ENCODE measurements around the gene LRRC74B. TPM values are rescaled to one million over a fixed set of nuclear protein-coding genes. Genes with fewer than 3 reads are reported as not detected.
A peak's percentile ranks its signal among the peaks of the same experiment; 100 is the strongest.
"Not testable (repeated sequence)": the region's sequence is repeated elsewhere in the genome, so short reads cannot be mapped to it uniquely, and the experiment has no call there.

Gene LRRC74B
- total RNA-seq, 4 donors from 2014 or later, result not detected

- Histone ChIP-seq H3K4me1 (peaks cover 10 to 19% (median 16%) of the 10 kb centered on the region in 4 donors), H3K36me3 (no peaks in the 10 kb centered on the region), H3K27me3 (peaks cover 0 to 52% (median 0%) of the 10 kb centered on the region in 4 donors), H3K9me3 (no peaks in the 10 kb centered on the region), H3K4me3 (peak overlapping the region in 2 of 4 donors; percentile 42 to 51), H3K27ac (replicated peaks in 1 of 4) (no peak overlapping the region)
- intact Hi-C loops (cut with DNase I), result no loop called here
- DNase-seq (ENCODE audit: extremely low spot score), result no peak
- 82% methylated on average over 9 of the region's 12 CpGs for WGBS
- no peak for TF ChIP-seq CTCF (IDR thresholded peaks at IDR 0.05)
- no peak for TF ChIP-seq POLR2A (IDR thresholded peaks at IDR 0.05; ENCODE audit: low read depth)
- no peak for TF ChIP-seq EP300 (IDR thresholded peaks at IDR 0.05)
- TF ChIP-seq POLR2AphosphoS5 (IDR thresholded peaks at IDR 0.05), result no peak
These were observed 12.7 kb upstream of the LRRC74B start for GRCh38 chr22:21032868-21033688.

- DNase-seq (ENCODE audit: extremely low spot score), result no peak
- Histone ChIP-seq H3K27me3 (peaks cover 0 to 45% (median 0%) of the 10 kb centered on the region in 4 donors), H3K4me1 (peaks cover 10 to 24% (median 19%) of the 10 kb centered on the region in 4 donors), H3K36me3 (no peaks in the 10 kb centered on the region), H3K9me3 (no peaks in the 10 kb centered on the region), H3K27ac (replicated peaks in 1 of 4) (no peak overlapping the region), H3K4me3 (no peak overlapping the region)
- intact Hi-C loops (cut with DNase I), result no loop called here
- no peak for TF ChIP-seq CTCF (IDR thresholded peaks at IDR 0.05)
- TF ChIP-seq POLR2A (IDR thresholded peaks at IDR 0.05; ENCODE audit: low read depth), result no peak
- TF ChIP-seq EP300 (IDR thresholded peaks at IDR 0.05), result no peak
- TF ChIP-seq POLR2AphosphoS5 (IDR thresholded peaks at IDR 0.05), result no peak
- WGBS, result 88% methylated on average over 3 of the region's 3 CpGs
These were observed 11.9 kb upstream of the LRRC74B start for GRCh38 chr22:21033895-21034294.

GRCh38 chr22:21034989-21035388 is 10.8 kb upstream of the LRRC74B start:
- Histone ChIP-seq H3K4me3 (no peak overlapping the region), H3K27ac (replicated peaks in 1 of 4) (no peak overlapping the region), H3K9me3 (no peaks in the 10 kb centered on the region), H3K4me1 (peaks cover 10 to 24% (median 19%) of the 10 kb centered on the region in 4 donors), H3K36me3 (no peaks in the 10 kb centered on the region), H3K27me3 (peaks cover 0 to 35% (median 0%) of the 10 kb centered on the region in 4 donors)
- no peak for TF ChIP-seq CTCF (IDR thresholded peaks at IDR 0.05)
- TF ChIP-seq POLR2AphosphoS5 (IDR thresholded peaks at IDR 0.05), result no peak
- TF ChIP-seq EP300 (IDR thresholded peaks at IDR 0.05), result no peak
- no peak for TF ChIP-seq POLR2A (IDR thresholded peaks at IDR 0.05; ENCODE audit: low read depth)
- DNase-seq (ENCODE audit: extremely low spot score), result no peak
- intact Hi-C loops (cut with DNase I), result no loop called here
- WGBS, result 74% methylated on average over 3 of the region's 3 CpGs

- TF ChIP-seq POLR2A (IDR thresholded peaks at IDR 0.05; ENCODE audit: low read depth) (no peak), CTCF (IDR thresholded peaks at IDR 0.05) (no peak), POLR2AphosphoS5 (IDR thresholded peaks at IDR 0.05) (no peak), EP300 (IDR thresholded peaks at IDR 0.05) (no peak)
- Histone ChIP-seq H3K4me3 (no peak overlapping the region), H3K27me3 (peaks cover 0 to under 1% (median 0%) of the 10 kb centered on the region in 4 donors), H3K9me3 (no peaks in the 10 kb centered on the region), H3K36me3 (no peaks in the 10 kb centered on the region), H3K27ac (replicated peaks in 1 of 4) (peak overlapping the region in 2 of 4 donors; percentile 47 to 54), H3K4me1 (peaks cover 0 to 12% (median 6%) of the 10 kb centered on the region in 4 donors)
- DNase-seq (ENCODE audit: extremely low spot score), result no peak
- intact Hi-C loops (cut with DNase I), result no loop called here
- 60% methylated on average over 2 of the region's 2 CpGs for WGBS
These were observed 7.3 kb upstream of the LRRC74B start for GRCh38 chr22:21038405-21038804.

GRCh38 chr22:21039158-21039557 is 6.6 kb upstream of the LRRC74B start:
- DNase-seq (ENCODE audit: extremely low spot score); H3K36me3 ChIP-seq; intact Hi-C loops (cut with DNase I); H3K9me3 ChIP-seq; H3K27ac ChIP-seq (replicated peaks in 1 of 4); H3K4me3 ChIP-seq; H3K27me3 ChIP-seq: not testable (repeated sequence)
- 88% methylated on average over 5 of the region's 5 CpGs for WGBS
- peaks cover 0 to 16% (median 6%) of the 10 kb centered on the region in 4 donors for H3K4me1 ChIP-seq
